Measurements from ENCODE around the gene TMEM107.

DNA sequence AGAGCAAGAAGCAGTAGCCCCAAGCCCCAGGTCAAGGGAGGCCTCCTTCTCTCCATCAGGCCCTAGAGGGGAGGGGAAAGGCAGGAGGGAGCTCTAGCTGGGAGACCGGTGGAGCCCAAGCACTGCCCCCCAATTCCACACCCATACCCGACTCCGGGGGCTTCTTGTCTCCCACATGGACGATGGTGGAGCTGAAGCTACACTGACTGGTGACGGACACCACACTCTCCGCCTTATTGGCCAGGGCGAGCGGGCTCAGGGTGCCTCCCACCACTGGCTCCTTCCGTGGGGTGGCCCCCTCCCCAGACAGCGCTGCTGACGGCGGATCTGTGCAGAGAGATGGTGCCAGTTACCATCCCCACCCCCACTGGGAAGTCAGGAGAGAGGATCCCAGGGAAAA is 30.4 kb downstream of the TMEM107 start:
- TF ChIP-seq, protein P1, sequence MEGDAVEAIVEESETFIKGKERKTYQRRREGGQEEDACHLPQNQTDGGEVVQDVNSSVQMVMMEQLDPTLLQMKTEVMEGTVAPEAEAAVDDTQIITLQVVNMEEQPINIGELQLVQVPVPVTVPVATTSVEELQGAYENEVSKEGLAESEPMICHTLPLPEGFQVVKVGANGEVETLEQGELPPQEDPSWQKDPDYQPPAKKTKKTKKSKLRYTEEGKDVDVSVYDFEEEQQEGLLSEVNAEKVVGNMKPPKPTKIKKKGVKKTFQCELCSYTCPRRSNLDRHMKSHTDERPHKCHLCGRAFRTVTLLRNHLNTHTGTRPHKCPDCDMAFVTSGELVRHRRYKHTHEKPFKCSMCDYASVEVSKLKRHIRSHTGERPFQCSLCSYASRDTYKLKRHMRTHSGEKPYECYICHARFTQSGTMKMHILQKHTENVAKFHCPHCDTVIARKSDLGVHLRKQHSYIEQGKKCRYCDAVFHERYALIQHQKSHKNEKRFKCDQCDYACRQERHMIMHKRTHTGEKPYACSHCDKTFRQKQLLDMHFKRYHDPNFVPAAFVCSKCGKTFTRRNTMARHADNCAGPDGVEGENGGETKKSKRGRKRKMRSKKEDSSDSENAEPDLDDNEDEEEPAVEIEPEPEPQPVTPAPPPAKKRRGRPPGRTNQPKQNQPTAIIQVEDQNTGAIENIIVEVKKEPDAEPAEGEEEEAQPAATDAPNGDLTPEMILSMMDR (conservative IDR thresholded peaks at IDR 0.05 in 1 of 2, IDR thresholded peaks at IDR 0.05 in 1 of 2; ENCODE audit: low read depth in 1 of 2, low read length in 2 of 2) = no peak
- no peak for TF ChIP-seq EZH2 (IDR thresholded peaks at IDR 0.05; ENCODE audit: low read length, missing control alignments)

All from fibroblast of lung (primary cell).